HG03159 (cell line): ENCODE measurements around the gene ZCCHC24.

Source experiments
- ATAC-seq: cut with Tn5 transposase; IDR thresholded peaks from one replicate; pipeline ENCODE4 v1.9.1; 2021; ENCODE audit warnings: mild to moderate bottlenecking, moderate library complexity; ENCODE audit not compliant: unreplicated experiment

The ZCCHC24 gene

DNA sequence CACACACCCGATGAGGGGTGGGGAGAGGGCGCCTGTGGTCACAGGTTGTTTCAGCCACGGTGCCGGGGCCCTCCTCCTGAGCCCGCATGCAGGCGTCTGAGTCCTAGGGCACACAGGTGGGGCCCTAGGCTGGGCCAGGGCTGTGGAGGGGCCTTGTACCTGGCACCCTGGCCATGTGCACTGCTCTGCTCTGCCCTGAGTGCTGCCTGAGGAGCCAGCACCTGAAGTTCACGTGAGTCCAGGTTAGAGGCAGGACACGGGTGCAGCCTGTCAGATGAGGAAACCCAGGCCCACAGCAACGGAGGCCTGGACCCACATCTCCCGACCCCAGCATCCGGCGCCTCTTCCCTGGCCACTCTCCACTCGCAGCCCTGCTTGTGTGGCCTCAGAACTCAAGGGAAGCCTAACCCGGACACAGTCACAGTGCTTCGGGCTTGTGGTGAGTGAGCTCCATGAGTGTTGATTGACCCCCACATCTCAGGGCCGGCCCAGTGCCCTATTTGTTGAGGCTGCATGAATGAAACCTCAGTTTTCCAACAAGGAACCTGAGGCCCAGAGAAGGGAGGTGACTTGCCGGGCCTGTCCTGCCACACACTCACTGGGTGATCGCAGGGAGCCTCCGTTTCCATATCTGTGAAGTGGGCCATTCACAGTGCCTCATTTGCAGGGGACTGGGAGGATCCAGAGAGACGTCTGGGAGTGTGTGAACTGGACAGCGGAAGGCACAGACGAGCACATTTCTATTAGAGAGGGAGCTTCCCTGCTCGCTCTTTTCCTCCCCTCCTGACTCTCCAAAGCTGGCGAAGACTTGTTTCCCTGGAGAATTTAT lies 58.6 kb downstream of the ZCCHC24 start:
- ATAC-seq: no peak

DNA sequence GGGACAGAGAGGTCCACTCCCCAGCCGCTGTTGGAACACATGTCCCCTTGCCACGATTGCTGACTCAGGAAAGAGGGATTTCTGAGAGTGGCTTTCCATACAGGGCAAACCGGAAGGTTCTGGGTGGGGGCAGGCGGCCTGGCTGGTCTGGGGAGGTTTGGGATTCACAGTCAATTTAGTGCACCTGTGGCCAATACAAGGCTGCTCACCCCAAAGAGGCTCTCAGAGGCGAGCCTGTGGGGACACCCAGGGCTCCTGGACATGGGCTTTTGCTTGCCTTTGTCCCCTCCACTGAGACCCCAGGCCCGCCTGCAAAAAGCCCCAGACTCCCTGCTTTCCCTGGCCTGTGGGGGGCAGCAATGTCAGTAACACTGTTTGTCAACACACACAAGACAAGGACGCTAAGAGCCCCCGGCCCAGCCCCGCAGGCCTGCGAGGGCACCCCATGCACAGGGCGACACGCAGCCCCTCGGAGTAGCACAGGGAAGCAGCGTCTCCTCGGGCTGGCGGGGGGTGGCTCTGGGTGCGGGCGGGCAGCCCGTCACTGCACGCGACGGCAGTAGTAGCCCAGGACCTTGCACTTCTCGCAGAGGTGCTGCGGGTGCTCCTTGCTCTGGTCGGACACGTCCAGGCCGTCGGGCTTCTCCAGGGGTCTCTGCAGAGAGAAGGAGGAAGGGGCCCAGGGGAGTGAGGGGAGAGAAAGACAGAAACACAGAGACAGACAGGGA lies 59.5 kb downstream of the ZCCHC24 start:
- no peak for ATAC-seq

DNA sequence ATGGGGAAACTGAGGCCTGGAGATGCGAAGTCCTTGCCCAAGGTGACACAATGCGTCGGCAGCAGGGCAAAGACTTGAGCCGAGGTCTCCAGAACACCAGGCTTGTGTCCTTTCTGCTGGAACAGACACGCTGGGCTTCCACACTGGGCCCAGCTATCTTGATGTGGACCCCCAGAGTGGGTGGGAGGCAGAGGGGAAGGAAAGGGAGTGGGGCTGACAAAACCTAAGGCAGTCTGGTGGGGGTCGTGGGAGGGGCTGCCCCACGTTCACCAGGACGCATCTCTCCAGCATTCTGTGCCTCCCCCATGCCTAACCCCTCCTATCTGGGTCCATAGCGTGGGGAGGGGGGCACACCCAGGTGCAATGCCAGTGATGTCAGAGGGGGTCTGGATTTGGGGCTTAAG lies 60.0 kb downstream of the ZCCHC24 start:
- ATAC-seq: no peak

DNA sequence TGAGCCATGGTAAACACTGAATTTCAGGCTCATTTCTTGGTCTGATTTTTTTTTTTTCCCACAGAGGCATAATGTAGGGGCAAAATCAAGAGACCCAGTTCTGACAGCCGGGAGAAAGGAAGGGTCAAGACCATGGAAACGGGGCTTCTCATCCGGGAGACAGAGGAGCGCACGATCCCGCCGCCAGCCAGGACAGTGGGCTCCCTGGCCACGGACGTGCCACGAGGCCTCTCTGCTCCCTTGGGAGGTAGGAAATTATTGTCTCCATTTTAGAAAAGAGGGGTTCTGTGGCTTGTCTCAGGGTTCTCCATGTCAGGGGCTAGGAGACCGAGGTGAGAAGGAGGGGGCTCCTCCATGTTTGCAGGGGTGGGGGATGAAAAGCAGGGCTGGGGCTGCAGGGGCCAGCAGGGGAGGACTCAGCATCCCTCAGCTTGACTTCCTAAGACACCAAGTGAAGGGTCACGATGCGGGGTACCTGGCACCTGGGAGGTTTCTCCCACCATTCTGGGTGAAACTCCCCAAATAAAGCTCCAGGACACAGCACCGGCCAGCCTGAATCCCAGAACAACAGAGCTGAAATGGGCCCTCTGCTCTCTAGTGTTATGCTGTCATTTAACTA lies 60.5 kb downstream of the ZCCHC24 start:
- ATAC-seq: no peak

DNA sequence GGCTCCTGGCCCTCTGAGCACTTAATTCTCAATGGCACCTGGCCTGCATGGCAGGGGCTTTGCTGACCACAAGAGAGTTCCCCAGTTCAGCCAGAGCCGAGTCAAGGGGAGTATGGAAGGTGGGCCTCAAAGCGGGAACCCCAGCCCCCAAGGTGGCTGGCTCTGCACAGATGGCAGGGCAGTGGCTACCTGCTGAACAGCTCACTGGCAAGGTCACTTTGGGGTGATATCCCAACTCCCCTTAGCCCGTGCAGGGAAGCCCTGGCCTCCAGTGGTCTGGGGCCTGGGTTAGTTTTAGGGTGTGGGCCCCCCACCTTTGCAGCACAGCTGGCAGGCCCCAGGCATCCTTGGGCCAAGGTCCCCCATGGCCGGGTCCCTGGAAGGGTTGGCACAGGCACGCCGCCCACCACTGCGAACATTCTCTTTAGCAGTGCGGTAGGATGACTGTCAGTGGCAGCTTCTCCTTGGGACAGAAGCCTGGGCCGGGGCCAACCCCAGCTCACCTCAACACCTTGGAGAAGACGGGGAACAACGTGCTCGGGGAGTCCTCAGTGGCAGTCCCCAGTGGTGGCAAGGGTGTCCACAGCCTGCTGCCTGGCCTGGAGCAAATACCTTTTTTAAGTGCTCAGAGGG lies 61.3 kb downstream of the ZCCHC24 start:
- ATAC-seq: no peak

DNA sequence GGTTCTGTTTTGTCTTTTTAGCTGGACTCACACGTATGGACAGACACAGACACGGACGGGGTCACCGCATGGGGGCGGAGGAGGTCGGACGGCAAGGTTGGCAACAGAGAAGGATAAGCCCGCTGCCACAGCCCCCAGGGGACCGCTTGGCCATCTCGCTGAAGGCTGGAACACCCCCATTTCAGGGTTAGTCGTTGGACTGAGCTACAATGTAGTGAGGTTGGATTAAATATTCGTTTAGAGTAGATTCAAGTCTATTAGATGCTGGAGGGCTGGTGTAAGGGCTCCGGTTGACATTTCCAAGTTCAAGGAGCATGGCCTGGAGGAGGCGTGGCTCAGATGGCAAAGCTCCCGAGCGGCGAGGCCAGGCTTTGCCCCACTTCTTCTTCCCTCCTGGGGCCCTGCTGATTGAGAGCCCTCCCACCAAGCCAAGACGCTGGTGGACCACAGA lies 62.9 kb downstream of the ZCCHC24 start:
- ATAC-seq: no peak

DNA sequence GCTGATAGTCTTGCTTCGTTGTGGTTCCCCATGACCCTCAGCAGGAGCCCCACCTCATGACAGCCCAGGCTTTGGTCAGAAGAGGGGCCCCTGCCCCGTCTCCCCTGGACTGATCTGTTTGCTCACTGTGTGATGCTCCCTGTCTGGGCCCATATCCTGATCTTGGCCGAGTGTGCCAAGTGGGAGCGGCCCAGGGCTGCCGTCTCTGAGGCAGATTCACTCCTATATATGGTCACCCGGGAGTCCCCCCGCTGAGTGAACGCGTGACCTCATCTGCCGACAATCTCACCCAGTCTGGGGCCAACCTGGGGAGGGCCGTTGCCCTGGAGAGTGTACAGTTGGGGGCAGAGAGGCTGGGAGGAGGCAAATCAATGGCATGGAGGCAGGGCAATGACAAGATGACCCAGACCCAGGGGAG lies 63.6 kb downstream of the ZCCHC24 start:
- ATAC-seq: no peak

DNA sequence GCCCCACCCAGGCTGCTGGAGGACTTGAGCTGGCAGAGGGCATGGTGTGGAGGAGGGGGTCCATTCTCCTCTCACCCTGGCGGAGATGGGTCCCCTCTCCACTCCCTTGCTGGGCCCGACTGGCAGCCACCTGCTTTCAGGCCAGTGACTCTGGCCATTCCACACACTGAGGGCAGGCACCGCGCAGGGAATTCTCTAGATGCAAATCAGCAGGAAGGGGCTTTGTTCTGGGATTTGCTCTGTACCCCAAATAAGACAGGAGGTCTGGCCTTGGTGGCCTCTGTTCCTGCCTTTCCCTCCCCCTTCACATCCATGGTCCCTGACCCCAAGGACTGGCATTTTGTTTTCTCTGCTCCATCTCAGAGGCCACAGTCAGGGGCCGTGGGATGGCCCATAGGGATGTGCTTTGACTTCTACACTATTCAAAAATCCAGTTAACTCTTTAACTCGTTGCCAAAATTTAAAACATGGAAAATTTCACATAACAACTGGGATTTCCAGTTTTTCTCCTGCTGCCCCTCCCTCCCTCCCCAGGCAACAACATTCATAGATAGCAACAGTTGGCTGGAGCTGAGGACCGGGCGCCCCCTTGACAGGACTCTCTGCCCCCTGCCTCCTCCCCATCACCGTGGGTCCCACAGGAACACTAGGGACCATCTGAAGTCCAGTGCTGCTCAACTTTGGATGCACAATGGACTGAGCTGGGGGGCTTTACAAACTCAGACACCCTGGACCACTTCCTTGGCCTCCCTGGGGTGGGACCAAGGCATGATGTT lies 64.3 kb downstream of the ZCCHC24 start:
- ATAC-seq: no peak

DNA sequence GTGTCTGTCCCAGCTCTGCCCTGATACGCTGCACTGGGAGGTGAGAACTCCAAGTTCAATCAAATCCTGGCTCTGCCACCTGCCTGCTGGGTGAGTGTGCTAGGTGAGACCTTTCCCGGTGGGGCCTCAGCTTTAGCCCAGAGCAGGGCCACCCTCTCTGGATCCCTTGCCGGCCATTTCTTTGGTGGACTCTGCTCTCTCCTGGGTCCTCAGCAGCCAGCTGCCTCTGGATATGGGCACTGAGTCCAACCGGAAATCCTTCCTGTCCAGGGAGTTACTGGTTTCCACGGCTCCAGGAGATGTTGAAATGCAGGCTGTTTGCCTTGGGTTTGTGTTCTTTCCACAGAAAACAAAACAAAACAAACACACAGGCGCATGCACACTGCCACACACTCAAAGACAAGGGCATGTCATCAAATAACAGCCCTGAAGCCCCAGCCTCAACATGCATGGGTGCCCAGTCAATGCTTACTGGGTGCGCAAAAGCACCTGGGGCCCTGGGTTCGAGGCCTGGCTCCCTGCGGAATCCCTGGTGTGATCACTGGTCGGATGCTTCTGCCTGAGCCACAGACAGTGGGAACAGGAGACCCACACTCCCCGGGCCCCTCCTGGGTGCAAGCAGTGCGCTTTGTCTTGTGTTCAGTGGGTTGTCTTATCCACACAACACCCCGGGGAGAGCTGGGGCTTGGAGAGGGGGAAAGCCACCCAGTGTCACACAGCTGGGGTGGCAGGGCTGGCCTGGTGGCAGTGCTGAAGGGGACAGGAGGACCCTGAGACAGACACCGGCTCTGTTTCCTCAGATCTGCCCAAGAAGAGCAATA lies 65.1 kb downstream of the ZCCHC24 start:
- no peak for ATAC-seq

DNA sequence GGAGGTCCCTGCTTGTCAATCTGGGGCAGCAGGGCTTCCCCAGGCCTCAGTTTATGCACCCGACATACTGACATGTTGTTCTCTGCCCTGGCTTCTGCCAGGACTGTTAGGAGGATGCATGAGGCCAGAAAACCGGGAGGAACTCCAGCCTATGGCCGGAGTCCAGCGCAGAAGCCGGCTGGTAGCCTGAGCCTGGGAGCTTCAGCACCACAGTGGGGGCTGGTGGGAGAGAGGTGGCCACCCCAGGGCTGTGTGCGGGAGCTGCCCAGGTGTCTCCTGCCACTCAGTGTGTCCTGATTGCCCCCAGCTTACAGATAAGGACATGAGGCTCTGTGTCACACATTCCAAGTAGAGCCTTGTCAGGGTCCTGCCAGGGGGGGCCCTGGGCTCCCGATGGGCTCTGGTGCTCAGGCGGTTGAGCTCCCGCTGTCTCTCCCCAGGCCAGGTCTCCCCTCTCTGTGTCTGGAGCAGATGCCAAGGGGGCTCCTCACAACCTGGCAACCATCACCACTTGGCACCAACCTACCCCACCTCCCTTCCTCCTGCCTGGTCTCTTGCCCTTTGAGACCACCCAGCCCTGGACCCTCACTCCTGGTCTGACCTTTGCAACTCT lies 65.8 kb downstream of the ZCCHC24 start:
- no peak for ATAC-seq

DNA sequence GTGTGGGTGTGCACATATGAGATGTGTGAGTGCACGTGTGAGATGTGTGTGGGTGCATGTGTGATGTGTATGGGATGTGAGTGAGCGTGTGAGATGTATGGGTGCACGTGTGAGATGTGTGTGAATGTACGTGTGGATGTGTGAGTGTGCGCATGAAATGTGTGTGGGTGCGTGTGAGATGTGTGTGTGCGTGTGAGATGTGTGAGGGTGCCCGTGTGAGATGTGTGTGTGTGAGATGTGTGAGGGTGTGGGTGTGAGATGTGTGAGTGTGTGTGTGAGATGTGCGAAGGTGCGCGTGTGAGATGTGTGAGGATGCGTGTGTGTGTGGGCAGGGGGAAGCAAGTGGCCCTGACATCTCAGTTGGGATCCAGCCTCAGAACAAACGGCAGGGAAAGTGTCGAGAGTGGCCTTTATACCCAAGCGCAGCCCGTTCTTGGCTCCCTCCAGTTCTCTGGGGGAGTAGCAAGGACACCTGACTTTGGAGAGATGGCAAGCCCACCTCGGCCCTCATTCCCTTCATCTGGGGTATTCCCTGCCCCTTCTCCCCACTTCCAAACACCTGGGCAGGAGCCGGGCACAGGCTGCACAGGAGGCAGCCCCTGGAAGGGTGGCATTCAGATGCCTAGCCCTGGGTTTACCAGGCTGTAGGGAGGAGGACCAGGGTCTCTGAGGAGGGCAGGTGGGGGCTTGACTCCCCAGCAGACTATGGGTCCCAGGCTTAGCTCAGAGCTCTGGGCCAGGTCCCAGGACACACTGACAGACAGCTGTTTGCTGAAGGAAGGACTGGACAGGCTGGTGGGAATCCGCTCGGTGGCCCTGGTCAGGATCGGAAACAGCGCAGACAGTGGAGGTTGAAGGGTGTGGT lies 66.5 kb downstream of the ZCCHC24 start:
- ATAC-seq: no peak

DNA sequence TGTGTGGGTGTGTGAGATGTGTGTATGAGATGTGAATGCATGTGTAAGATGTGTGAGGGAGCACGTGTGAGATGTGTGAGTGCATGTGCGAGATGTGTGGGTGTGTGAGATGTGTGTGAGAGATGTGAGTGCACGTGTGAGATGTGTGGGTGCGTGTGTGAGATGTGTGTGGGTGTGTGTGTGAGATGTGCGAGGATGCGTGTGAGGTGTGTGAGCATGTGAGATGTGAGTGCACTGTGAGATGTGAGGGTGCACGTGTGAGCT lies 67.1 kb downstream of the ZCCHC24 start:
- no peak for ATAC-seq

DNA sequence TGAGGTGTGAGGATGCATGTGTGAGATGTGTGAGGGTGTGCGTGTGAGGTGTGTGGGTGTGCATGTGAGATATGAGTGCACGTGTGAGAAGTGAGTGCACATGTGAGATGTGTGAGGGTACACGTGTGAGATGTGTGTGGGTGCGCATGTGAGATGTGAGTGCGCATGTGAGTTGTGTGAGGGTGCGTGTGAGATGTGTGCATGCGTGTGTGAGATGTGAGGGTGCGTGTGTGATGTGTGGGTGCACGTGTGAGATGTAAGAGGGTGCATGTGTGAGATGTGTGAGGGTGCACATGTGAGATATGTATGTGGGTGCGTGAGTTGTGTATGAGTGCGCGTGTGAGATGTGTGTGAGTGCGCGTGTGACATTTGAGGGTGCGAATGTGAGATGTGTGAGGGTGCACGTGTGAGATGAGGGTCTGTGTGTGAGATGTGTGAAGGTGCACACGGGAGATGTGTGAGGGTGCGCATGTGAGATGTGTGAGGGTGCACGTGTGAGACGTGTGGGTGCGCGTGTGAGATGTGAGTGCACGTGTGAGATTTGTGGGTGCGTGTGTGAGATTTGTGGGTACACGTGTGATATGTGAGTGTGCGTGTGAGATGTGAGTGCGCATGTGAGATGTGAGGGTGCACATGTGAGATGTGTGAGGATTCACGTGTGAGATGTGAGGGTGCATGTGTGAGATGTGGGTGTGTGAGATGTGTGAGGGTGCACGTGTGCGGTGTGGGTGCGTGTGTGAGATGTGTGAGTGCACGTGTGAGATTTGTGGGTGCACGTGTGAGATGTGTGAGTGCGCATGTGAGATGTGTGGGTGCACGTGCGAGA lies 67.7 kb downstream of the ZCCHC24 start:
- ATAC-seq: no peak

DNA sequence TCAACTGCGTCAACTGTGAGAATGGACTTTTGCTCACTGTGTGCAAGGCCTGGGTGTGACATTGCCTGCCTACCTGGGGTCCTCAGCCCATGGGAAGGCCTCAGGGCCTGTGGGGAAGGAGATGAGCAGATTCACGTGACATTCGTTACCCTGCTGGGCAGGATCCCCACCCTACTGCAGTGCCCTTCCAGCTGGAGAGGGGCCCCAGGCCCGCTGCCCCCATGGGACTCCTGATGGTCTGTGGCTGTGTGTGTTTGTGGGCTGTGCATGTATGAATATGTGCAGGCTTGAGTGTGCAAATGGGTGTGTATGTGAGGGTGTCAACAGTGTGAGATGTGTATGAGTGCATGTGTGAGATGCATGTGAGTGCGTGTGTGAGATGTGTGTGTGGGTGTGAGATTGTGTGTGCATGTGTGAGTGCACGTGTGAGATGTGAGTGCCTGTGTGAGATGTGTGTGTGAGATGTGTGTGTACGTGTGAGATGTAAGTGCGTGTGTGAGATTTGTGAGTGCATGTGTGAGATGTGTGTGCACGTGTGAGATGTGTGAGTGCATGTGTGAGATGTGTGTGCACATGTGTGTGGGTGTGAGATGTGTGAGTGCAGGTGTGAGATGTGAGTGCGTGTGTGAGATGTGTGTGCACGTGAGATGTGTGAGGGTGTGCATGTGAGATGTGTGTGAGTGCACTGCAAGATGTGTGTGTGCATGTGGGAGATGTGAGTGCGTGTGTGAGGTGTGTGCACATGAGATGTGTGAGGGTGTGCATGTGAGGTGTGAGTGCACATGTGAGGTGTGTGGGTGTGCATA lies 68.5 kb downstream of the ZCCHC24 start:
- no peak for ATAC-seq

DNA sequence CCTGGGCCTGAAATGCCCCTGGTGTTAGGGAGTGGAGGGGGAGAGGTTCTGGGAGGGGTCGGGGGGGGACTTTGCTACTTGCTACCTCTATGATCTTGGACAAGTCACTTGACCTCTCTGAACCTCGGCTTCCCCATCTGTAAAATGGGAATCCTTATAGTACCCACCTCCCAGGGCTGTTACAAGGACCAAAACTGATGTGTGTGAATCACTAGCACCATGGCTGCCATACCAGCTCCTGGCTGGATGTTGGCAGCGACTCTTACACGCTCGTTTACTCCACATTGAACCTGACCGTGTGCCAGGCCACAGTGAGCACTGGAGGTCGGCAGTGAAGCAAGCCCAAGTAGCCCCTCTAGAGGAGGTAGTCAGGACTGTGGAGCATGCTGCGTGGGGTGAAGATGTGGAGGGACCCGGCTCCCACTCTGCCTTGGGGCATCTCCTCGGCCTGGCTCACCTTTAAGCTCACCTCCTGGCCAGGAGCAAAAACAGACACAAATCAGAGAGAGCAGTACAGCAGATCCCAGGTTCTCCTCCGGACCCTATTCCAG lies 69.3 kb downstream of the ZCCHC24 start:
- no peak for ATAC-seq

DNA sequence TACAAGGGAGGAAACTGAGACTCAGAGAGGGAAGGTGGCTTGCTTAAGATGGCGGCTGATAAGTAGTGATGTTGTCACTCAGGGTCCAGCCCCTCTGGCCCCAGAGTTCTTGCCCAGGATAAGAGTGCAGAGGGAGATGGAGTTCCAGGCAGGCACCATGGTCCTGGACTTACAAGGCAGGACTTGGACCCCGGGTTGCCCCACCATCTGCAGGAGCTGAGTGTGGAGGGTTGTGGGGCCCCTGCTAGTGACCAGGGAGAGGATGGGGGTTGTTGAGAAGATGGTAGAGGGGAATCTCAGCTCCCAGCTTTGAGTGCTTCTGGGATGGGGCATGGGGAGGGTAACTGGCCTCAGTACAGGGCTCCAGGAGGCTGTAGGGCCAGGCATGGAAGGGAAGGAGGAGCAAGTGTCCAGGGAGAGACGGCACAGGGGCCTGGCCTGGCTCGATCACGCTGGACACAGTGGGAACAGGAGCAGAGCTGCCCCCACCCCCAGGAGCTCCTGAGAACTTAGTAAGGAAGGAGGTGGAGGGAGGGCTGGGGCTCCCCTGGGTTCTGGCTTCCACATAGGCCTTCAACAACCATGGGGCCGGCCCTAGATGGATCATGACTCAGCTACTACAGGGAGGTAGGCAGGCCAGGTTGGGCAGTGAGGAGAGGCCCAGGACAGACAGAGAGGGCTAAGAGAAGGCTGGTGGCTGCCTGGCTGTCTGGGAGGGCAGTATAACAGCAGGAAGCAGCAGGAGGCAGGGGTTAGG lies 69.9 kb downstream of the ZCCHC24 start:
- no peak for ATAC-seq
